Stimulated activated memory B cell treated with anti-CD40 and anti-IgM and Interleukin-4, amounts not matched to agents 10 μg/mL and 1 μg/mL and 100 μg/mL, for 72 hours (primary cell): ENCODE results near the gene NRSN2.
A peak's percentile ranks its signal among the peaks of the same experiment; 100 is the strongest.

Source experiments
- ATAC-seq: fragments of 150-1000 bp; cut with Tn5 transposase; 2 replicates; pipeline ENCODE4 v1.10.0; 2021
- H3K27ac Mint-ChIP-seq: one replicate; pipeline ENCODE4 v1.8.0; 2022; ENCODE audit warnings: mild to moderate bottlenecking, mixed read lengths
- H3K27me3 Mint-ChIP-seq: one replicate; pipeline ENCODE4 v1.8.0; 2022; ENCODE audit warnings: mixed read lengths
- H3K36me3 Mint-ChIP-seq: one replicate; pipeline ENCODE4 v1.8.0; 2022; ENCODE audit warnings: mixed read lengths
- H3K4me1 Mint-ChIP-seq: one replicate; pipeline ENCODE4 v1.8.0; 2022; ENCODE audit warnings: mixed read lengths
- H3K4me3 Mint-ChIP-seq: one replicate; pipeline ENCODE4 v1.8.0; 2022; ENCODE audit warnings: mild to moderate bottlenecking, moderate library complexity, mixed read lengths
- H3K9me3 Mint-ChIP-seq: one replicate; pipeline ENCODE4 v1.8.0; 2022; ENCODE audit warnings: mixed read lengths

The NRSN2 gene

GRCh38 chr20:346640-347316 lies at the start of gene NRSN2:
Gene NRSN2, plus strand, starts transcription at chr20:347111. Its CDS starts 2,533 bp downstream, at chr20:349644.
- H3K27me3 Mint-ChIP-seq = no peaks in the 10 kb centered on the region
- H3K36me3 Mint-ChIP-seq = peaks cover 12% of the 10 kb centered on the region
- H3K9me3 Mint-ChIP-seq = no peaks in the 10 kb centered on the region
- peaks cover 21% of the 10 kb centered on the region for H3K4me1 Mint-ChIP-seq
- peak within 1 kb of the TSS; percentile 99 for H3K4me3 Mint-ChIP-seq
- peak within 1 kb of the TSS; percentile 83 for H3K27ac Mint-ChIP-seq
- ATAC-seq = peak; percentile 64

DNA sequence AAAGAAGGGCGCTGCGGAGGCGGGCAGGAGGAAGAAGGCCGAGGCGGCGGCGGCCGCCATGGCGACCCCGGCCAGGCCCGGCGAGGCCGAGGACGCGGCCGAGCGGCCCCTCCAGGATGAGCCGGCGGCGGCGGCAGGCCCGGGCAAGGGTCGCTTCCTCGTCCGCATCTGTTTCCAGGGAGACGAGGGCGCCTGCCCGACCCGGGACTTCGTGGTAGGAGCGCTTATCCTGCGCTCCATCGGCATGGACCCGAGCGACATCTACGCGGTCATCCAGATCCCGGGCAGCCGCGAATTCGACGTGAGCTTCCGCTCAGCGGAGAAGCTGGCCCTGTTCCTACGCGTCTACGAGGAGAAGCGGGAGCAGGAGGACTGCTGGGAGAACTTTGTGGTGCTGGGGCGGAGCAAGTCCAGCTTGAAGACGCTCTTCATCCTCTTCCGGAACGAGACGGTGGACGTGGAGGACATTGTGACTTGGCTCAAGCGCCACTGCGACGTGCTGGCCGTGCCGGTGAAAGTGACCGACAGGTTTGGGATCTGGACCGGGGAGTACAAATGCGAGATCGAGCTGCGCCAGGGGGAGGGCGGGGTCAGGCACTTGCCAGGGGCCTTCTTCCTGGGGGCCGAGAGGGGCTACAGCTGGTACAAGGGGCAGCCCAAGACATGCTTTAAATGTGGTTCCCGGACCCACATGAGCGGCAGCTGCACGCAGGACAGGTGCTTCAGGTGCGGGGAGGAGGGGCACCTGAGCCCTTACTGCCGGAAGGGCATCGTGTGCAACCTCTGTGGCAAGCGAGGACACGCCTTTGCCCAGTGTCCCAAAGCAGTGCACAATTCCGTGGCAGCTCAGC lies 48.8 kb upstream of the NRSN2 start:
- H3K36me3 Mint-ChIP-seq = peaks cover 45% of the 10 kb centered on the region
- no peaks in the 10 kb centered on the region for H3K9me3 Mint-ChIP-seq
- peak overlapping the region; percentile 94 for H3K4me3 Mint-ChIP-seq
- no peaks in the 10 kb centered on the region for H3K27me3 Mint-ChIP-seq
- peak overlapping the region; percentile 97 for H3K27ac Mint-ChIP-seq
- ATAC-seq = peak; percentile 68
- peaks cover 57% of the 10 kb centered on the region for H3K4me1 Mint-ChIP-seq

DNA sequence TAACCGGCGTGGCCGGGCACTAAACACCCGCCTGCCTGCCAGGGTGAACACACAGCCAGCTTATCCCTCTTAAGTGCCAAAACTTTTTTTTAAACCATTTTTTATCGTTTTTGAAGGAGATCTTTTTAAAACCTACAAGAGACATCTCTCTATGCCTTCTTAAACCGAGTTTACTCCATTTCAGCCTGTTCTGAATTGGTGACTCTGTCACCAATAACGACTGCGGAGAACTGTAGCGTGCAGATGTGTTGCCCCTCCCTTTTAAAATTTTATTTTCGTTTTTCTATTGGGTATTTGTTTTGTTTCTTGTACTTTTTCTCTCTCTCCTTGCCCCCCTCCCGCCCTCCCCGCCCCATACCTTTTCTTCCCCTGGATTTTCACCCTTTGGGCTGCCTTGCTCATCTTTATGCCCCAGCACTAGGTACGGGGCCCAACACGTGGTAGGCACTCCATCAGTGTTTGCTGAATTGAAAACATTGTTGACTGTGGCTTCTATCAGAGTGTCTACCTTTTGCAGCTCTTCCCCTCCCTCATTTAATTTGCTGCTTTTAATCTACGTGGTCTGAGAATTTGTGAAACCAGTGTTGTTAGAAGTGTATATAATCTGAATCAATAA lies 48.0 kb upstream of the NRSN2 start:
- Mint-ChIP-seq H3K4me1 (peaks cover 59% of the 10 kb centered on the region), H3K36me3 (peaks cover 45% of the 10 kb centered on the region), H3K27ac (peak overlapping the region; percentile 97), H3K9me3 (no peaks in the 10 kb centered on the region), H3K4me3 (peak overlapping the region; percentile 93), H3K27me3 (no peaks in the 10 kb centered on the region)
- ATAC-seq = no peak

DNA sequence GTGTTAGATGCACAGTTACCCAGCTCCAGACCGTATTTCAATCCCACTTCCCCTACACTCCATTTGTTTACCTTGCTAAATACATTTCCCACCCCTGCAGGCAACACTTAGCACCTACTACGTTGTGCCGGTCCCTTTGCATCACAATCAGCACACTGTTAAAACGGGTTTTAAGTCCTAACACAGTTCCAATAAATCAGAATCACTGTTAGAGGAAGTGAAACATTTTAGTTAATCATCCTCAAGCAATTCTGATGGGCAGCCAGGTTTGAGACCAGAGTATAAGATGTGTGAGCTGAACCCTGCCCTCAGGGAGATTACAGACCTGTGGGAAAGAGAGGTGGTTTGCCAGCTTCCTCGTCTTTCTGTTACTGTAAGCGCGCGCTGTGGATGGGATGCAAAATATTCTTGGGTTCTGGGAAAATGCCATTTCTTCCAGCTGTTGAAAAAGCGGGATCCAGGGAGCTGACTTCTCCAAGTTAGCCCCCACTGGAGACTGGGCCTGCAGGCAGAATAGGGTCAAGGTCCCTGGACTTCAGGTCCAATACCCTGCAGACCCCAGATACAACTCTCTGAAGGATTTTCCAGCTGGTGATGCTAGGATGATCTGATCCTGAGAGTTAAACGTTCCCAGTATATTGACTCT lies 46.4 kb upstream of the NRSN2 start:
- no peak overlapping the region for H3K27ac Mint-ChIP-seq
- H3K27me3 Mint-ChIP-seq = no peaks in the 10 kb centered on the region
- H3K4me1 Mint-ChIP-seq = peaks cover 59% of the 10 kb centered on the region

GRCh38 chr20:301886-302848 lies 44.7 kb upstream of the NRSN2 start:
- peaks cover 3% of the 10 kb centered on the region for H3K9me3 Mint-ChIP-seq
- peaks cover 46% of the 10 kb centered on the region for H3K4me1 Mint-ChIP-seq
- ATAC-seq = no peak
- H3K36me3 Mint-ChIP-seq = peaks cover 44% of the 10 kb centered on the region
- H3K27me3 Mint-ChIP-seq = no peaks in the 10 kb centered on the region
- no peak overlapping the region for H3K4me3 Mint-ChIP-seq
- peak overlapping the region; percentile 2 for H3K27ac Mint-ChIP-seq

More for the DNA sequence above, 46.4 kb upstream of the NRSN2 start:
- Mint-ChIP-seq H3K9me3 (no peaks in the 10 kb centered on the region), H3K36me3 (peaks cover 45% of the 10 kb centered on the region), H3K4me3 (peak overlapping the region; percentile 42)
- no peak for ATAC-seq

GRCh38 chr20:305745-306144 lies 41.2 kb upstream of the NRSN2 start:
- Mint-ChIP-seq H3K4me3 (no peak overlapping the region), H3K36me3 (peaks cover 16% of the 10 kb centered on the region), H3K4me1 (peaks cover 34% of the 10 kb centered on the region), H3K9me3 (peaks cover 3% of the 10 kb centered on the region), H3K27me3 (no peaks in the 10 kb centered on the region), H3K27ac (no peak overlapping the region)
- no peak for ATAC-seq

GRCh38 chr20:308427-309038 lies 38.4 kb upstream of the NRSN2 start:
- H3K27ac Mint-ChIP-seq = no peak overlapping the region
- peaks cover 5% of the 10 kb centered on the region for H3K9me3 Mint-ChIP-seq
- no peak overlapping the region for H3K4me3 Mint-ChIP-seq
- H3K27me3 Mint-ChIP-seq = no peaks in the 10 kb centered on the region
- peaks cover 13% of the 10 kb centered on the region for H3K4me1 Mint-ChIP-seq
- no peak for ATAC-seq
- H3K36me3 Mint-ChIP-seq = no peaks in the 10 kb centered on the region

GRCh38 chr20:309306-309840 lies 37.5 kb upstream of the NRSN2 start:
- Mint-ChIP-seq H3K9me3 (peaks cover 5% of the 10 kb centered on the region), H3K27me3 (no peaks in the 10 kb centered on the region), H3K36me3 (no peaks in the 10 kb centered on the region), H3K27ac (peak overlapping the region; percentile 53), H3K4me1 (peaks cover 13% of the 10 kb centered on the region), H3K4me3 (no peak overlapping the region)
- no peak for ATAC-seq

DNA sequence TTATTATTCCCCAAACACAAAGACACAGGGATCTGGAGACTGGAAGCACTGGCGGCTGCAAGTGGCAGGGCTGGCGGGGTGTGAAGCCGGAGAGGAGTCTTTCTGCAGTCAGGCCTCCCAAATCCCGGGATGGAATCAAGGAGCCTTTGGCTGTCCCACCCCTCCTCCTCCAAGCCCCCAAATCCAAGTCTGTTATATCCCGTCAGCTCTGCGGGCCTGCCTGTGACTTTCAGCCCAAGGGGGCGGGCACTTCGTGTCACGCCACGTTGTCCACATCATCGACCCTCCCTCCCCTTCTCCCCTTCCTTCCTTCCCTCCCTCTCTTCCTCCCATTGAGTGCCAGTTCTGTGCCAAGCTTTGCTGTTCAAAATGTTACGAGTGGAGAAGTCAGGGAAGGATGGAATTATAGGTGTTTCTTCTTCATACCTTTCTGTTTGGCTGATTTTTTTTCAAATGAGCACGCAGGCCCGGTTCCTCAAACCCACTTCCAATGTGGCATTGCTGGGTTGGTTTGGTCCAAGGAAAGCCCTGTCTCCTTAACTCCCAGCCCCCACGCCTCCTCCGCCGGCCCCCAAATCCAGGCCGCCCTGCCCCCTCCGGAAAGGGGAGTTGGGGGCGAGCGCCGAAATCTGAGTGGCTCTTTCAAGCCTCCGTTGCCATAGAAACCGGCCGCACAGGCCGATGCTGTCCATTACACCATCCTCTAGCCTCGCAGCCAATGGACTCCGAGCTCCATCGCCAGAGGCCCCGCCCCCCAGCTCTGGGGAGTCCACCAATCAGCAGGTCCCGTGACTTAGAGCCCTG lies 36.9 kb upstream of the NRSN2 start:
- Mint-ChIP-seq H3K4me1 (peaks cover 13% of the 10 kb centered on the region), H3K27ac (peak overlapping the region; percentile 53), H3K36me3 (no peaks in the 10 kb centered on the region), H3K27me3 (no peaks in the 10 kb centered on the region), H3K4me3 (peak overlapping the region; percentile 75), H3K9me3 (peaks cover 5% of the 10 kb centered on the region)
- peak; percentile 99 for ATAC-seq

DNA sequence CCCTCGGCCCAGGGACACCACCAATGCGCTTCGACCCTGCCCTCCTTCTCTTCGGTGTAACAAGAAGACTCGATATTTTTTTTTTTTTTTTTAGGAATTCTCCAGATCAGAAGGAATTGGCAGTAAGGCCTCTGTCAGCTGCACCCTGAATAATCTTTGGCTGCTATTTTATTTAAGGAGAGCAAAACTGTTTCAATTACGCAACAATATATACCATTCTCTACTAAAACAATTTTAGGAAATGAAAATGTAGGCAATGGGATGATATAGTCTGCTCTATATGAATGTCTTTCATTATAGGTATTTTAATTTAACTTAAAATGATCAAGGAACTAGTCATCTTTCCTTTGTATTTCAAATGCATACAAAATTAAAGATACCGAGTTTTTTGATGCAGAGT lies 36.3 kb upstream of the NRSN2 start:
- Mint-ChIP-seq H3K27me3 (no peaks in the 10 kb centered on the region), H3K36me3 (no peaks in the 10 kb centered on the region), H3K4me3 (peak overlapping the region; percentile 75), H3K9me3 (peaks cover 5% of the 10 kb centered on the region), H3K4me1 (peaks cover 13% of the 10 kb centered on the region), H3K27ac (peak overlapping the region; percentile 53)
- ATAC-seq = no peak

- Mint-ChIP-seq H3K36me3 (peaks cover 6% of the 10 kb centered on the region), H3K9me3 (peaks cover 5% of the 10 kb centered on the region), H3K27ac (no peak overlapping the region), H3K4me3 (no peak overlapping the region), H3K4me1 (peaks cover 13% of the 10 kb centered on the region), H3K27me3 (no peaks in the 10 kb centered on the region)
- ATAC-seq = no peak
Measured at GRCh38 chr20:311609-312008, 35.3 kb upstream of the NRSN2 start.

DNA sequence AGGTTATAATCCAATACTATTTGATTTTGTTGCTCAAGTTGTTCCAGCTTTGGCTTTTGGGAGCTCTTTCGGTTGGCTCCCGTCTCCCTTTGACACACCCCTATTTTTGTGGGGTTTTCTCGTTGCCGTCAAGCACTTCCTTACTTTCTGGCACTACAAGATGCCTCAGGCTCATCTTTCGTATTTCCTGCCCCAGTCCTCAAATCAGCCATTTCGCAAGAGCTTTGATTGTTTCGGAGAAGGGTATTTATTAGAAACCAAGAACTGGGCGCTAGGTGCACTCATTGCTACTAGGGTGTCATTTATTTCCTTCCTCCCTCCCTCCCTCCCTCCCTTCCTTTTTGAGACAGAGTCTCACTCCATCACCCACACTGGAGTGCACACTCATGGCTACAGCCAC lies 34.8 kb upstream of the NRSN2 start:
- no peak for ATAC-seq
- Mint-ChIP-seq H3K27me3 (no peaks in the 10 kb centered on the region), H3K4me3 (no peak overlapping the region), H3K27ac (no peak overlapping the region), H3K36me3 (peaks cover 8% of the 10 kb centered on the region), H3K4me1 (peaks cover 13% of the 10 kb centered on the region), H3K9me3 (peaks cover 2% of the 10 kb centered on the region)

DNA sequence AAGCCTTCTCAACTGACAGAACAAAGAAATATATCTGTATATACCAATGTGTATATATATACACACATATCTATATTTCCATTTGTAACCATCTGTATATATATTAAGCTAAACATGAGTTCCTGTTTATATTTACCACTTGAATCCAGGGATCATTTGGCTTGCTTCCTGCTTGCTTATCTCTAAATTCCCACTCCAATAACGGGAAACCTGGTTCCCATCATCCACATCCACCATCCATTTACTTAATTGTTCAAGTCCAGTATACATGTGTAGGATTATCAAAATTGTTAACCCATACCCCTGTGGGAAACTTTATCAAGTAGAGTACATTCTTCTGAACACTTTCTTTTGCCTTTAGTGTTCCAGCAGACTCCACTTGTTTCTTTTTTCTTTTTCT lies 34.0 kb upstream of the NRSN2 start:
- Mint-ChIP-seq H3K4me3 (no peak overlapping the region), H3K4me1 (peaks cover 13% of the 10 kb centered on the region), H3K27me3 (no peaks in the 10 kb centered on the region), H3K27ac (no peak overlapping the region), H3K36me3 (peaks cover 12% of the 10 kb centered on the region), H3K9me3 (peaks cover 2% of the 10 kb centered on the region)
- ATAC-seq = no peak
